Heart left ventricle (tissue), 16 donors: ENCODE data around the gene RITA1. TPM values are rescaled to one million over a fixed set of nuclear protein-coding genes. Genes with fewer than 3 reads are reported as not detected.

Source experiments
- ATAC-seq, 4 donors: fragments of 200-7000 bp; cut with Tn5 transposase; one replicate each; pipeline ENCODE4 v1.9.1; 2020 to 2022; ENCODE audit warnings: moderate library complexity in 4 of 4, mild to moderate bottlenecking in 3 of 4, moderate number of reproducible peaks in 1 of 4
- DNase-seq, 5 donors: peaks; one replicate each; pipeline ENCODE4 v3.0.0-alpha.2; 2020
- H3K27ac ChIP-seq, 12 donors: fragments of 200-600 bp; sonication (generic) in 4 of 12; one replicate each; pipeline versions ENCODE4 v1.5.0 to v1.8.0; 2016 to 2022; ENCODE audit warnings: mild to moderate bottlenecking in 2 of 12
- H3K27me3 ChIP-seq, 9 donors: fragments of 200-600 bp; sonication (generic) in 2 of 9; one replicate each; pipeline versions ENCODE4 v1.5.1 to v1.8.0; 2016 to 2022; ENCODE audit warnings: mild to moderate bottlenecking in 3 of 9
- H3K36me3 ChIP-seq, 9 donors: fragments of 200-600 bp; sonication (generic) in 2 of 9; one replicate each; pipeline versions ENCODE4 v1.5.0 to v1.8.0; 2018 to 2022; ENCODE audit warnings: mild to moderate bottlenecking in 2 of 9
- H3K4me1 ChIP-seq, 12 donors: fragments of 200-600 bp; sonication (generic) in 4 of 12; one replicate each; pipeline versions ENCODE4 v1.5.0 to v1.8.0; 2016 to 2022; ENCODE audit warnings: mild to moderate bottlenecking in 3 of 12
- H3K4me3 ChIP-seq, 12 donors: fragments of 200-600 bp; sonication (generic) in 4 of 12; one replicate each; pipeline versions ENCODE4 v1.5.0 to v1.8.0; 2017 to 2022; ENCODE audit warnings: mild to moderate bottlenecking in 9 of 12, moderate library complexity in 4 of 12
- H3K9me3 ChIP-seq, 12 donors: fragments of 200-600 bp; sonication (generic) in 4 of 12; one replicate each; pipeline versions ENCODE4 v1.5.0 to v1.8.0; 2016 to 2022; ENCODE audit warnings: mild to moderate bottlenecking in 1 of 12
- POLR2A ChIP-seq, 2 donors: fragments of 450-650 bp; IDR thresholded peaks; one replicate each; pipeline ENCODE4 v1.6.1; 2017; ENCODE audit warnings: antibody characterized with exemption in 2 of 2, mild to moderate bottlenecking in 2 of 2, moderate library complexity in 2 of 2
- WGBS, 4 donors: extraction: QIAGEN DNeasy Blood & Tissue Kit in 2 of 4; methylation state at CpG; one replicate each; pipeline versions ENCODE4 v1.1.5 to v1.1.7; 2013 to 2018; 5-methylcytosine and 5-hydroxymethylcytosine counted together
- intact Hi-C, 10 donors: fragments of 100-400 bp; cut with DNase I; formaldehyde crosslinking; loops; one replicate each; pipeline versions ENCODE4 v1.11.1 to v1.14.2; 2022
- polyA plus RNA-seq, 2 donors: library from polyadenylated mRNA; stranded (reverse); fragments of 200-250 nt; gene quantifications; one replicate each; pipeline ENCODE4 v1.2.3, GENCODE V29; 2013
- total RNA-seq, 9 donors: library from RNA; depleted of rRNA in 2 of 9; stranded (reverse); fragments of >200 nt in 2 of 9; fragmentation: NEBNext Ultra II Directional in 3 of 9; extraction: Animal tissue kit (Norgen Biotek cat#: 25700) in 3 of 9; gene quantifications; one replicate each; pipeline versions ENCODE4 v1.1.0 to v1.2.4, GENCODE V29; 2016 to 2023
- TF ChIP-seq, protein P1 (sequence below), 12 donors: fragments of 200-600 bp; sonication (generic) in 4 of 12; IDR thresholded peaks; one replicate each; pipeline versions ENCODE4 v1.5.0 to v1.8.0; 2018 to 2022; ENCODE audit warnings: antibody characterized with exemption in 12 of 12, mild to moderate bottlenecking in 5 of 12
- donor health status: ischemic (EF 13 %, LVEDD 7.1; RV severe dilation, severe dysfunction).
- donor health status: healthy with polysubstance abuse.
- donor health status: DM: no; HTN: yes; CAD: no.
- donor health status: DM: no; HTN: no; CAD: no.
- donor health status: ischemic (EF 25% LVEDD 6.9; RV normal size, moderate dysfunction).
- donor health status: ischemic (EF 25% LVEDD 5.7; RV mildly dilated, moderate dysfunction).
- donor health status: healthy.
- donor health status: DM: yes; HTN: yes; CAD: no.
- donor health status: ischemic (EF 35%, LVEDD 5.7; RV mildly dilated, moderate dysfunction).
- donor health status: nonischemic (EF 11% LVEDD 7.7; RV severe dilation, severe dysfunction).
- donor health status: DM: yes; HTN: yes; CAD: no.
- donor health status: PGD.
- donor health status: ischemic (EF 29% LVEDD 5.4; RV normal size, mild dysfunction).
- donor health status: nonischemic (EF 23%, LVEDD 6.1; RV moderate dilation, normal function).

Gene RITA1
- total and polyA plus RNA-seq, 11 donors = 10.4 to 30.7 (median 14.7) TPM

DNA sequence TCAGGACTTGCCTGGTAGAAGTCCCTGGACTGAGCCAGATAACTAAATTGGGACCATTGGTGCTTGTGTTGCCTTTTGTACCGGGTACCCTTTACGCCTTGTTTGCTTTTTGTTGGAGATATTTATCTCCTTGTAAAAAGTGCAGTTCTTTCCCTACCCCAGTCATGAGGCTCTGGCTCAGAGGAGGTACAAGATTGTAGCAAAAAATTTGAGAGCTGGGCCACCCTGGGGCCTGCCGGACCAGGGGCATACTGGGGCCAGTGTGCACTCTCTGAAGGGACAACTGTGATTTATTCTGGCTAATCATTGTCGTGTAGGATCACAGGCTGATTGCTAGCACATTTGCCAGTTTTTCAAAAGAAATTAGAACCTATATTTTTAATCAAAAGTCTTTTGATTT is 49.0 kb downstream of the RITA1 start:
- H3K27ac ChIP-seq = peak overlapping the region in 10 of 12 donors; percentile 9 to 94 (median 89)
- ATAC-seq (no peak), DNase-seq (no peak)
- H3K4me1 ChIP-seq = peaks cover 3 to 99% (median 91%) of the 10 kb centered on the region in 12 donors
- H3K4me3 ChIP-seq = no peak overlapping the region
- intact Hi-C loops = loop anchor here in 1 of 10 donors (5.0 kb wide), 1 partner anchor 63 kb away; no protein-coding TSS in a partner anchor
- TF ChIP-seq, protein P1, sequence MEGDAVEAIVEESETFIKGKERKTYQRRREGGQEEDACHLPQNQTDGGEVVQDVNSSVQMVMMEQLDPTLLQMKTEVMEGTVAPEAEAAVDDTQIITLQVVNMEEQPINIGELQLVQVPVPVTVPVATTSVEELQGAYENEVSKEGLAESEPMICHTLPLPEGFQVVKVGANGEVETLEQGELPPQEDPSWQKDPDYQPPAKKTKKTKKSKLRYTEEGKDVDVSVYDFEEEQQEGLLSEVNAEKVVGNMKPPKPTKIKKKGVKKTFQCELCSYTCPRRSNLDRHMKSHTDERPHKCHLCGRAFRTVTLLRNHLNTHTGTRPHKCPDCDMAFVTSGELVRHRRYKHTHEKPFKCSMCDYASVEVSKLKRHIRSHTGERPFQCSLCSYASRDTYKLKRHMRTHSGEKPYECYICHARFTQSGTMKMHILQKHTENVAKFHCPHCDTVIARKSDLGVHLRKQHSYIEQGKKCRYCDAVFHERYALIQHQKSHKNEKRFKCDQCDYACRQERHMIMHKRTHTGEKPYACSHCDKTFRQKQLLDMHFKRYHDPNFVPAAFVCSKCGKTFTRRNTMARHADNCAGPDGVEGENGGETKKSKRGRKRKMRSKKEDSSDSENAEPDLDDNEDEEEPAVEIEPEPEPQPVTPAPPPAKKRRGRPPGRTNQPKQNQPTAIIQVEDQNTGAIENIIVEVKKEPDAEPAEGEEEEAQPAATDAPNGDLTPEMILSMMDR (IDR thresholded peaks at IDR 0.05) = no peak
- no peak for TF ChIP-seq POLR2A (IDR thresholded peaks at IDR 0.05)
- peaks cover 0 to 82% (median 70%) of the 10 kb centered on the region in 9 donors for H3K36me3 ChIP-seq
- no peaks in the 10 kb centered on the region for H3K9me3 ChIP-seq
- 62 to 83% (median 71%) methylated on average over 4 of the region's 4 CpGs for WGBS, 4 donors
- no peaks in the 10 kb centered on the region for H3K27me3 ChIP-seq

DNA sequence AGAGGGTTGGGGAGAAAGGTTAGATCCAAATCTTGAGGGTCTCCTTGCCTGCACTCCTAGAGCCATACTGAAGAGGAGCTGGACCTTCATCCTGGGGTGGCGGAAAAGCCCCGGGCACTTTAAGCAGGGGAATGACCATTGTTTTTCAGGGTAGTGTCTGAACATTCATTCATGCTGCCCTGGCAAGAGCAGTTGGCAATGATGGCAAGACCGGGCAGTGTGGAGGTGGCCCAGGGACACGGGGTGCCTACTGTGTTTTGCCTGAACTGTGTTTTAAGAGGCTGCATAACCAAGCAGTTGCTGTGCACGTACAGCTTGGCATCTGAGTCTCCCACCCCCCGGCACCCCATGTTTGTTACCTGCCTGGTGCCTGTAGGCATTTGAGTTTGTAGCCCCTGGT is 50.5 kb downstream of the RITA1 start:
- Histone ChIP-seq H3K27ac (peak overlapping the region; percentile 19 to 94 (median 56)), H3K27me3 (no peaks in the 10 kb centered on the region), H3K9me3 (no peaks in the 10 kb centered on the region), H3K4me1 (peaks cover 3 to 100% (median 93%) of the 10 kb centered on the region in 12 donors), H3K4me3 (no peak overlapping the region), H3K36me3 (peaks cover 0 to 67% (median 59%) of the 10 kb centered on the region in 9 donors)
- TF ChIP-seq, protein P1 (IDR thresholded peaks at IDR 0.05) = no peak
- no peak for TF ChIP-seq POLR2A (IDR thresholded peaks at IDR 0.05)
- ATAC-seq (peak in 3 of 4 donors; percentile 5 to 36 (median 7)), DNase-seq (peak in 1 of 5 donors; percentile 30)
- 61 to 72% (median 69%) methylated on average over 6 of the region's 6 CpGs for WGBS, 4 donors
- intact Hi-C loops = no loop called here

DNA sequence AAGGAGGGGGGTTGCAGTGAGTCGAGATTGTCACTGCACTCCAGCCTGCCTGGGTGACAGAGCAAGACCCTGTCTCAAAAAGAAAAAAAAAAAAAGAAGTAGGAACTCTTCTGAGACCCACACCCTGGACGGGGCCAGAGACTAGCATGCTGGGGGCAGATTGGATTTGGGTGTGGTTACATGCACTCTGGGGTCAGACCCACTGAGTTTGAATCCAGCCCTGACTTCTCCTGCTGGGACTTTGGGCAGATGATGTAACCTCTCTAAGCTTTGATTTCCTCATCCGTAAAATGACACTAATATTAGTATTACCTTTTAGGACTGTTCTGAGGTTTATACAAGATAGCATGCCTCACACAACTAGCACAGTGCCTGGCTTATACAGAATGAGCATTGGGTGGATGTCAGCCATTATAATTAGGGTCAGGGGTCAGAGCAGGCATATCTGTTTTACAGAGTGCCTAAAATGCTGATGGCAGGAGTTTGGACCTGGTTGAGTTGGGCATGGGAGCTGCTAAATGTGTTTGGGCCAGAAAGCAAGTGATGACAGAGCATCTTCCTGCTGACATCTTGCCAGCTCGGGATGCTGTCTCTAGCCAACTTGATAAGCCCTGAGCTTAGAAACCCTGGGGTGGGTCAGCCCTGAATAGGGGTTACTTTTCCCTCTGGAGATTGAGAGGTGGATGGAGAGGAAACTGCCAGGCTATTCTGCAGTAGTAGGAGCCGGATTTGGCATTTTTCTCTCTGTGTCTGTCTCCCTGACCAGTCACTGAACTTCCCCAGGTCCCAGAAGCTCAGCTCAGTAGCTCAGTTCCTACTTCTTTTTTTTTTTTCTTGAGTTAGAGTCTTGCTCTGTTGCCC is 51.2 kb downstream of the RITA1 start:
- Histone ChIP-seq H3K4me1 (peaks cover 3 to 99% (median 91%) of the 10 kb centered on the region in 12 donors), H3K27me3 (no peaks in the 10 kb centered on the region), H3K9me3 (no peaks in the 10 kb centered on the region), H3K27ac (peak overlapping the region; percentile 19 to 94 (median 56)), H3K4me3 (no peak overlapping the region), H3K36me3 (peaks cover 0 to 66% (median 51%) of the 10 kb centered on the region in 9 donors)
- no peak for TF ChIP-seq POLR2A (IDR thresholded peaks at IDR 0.05)
- TF ChIP-seq, protein P1 (IDR thresholded peaks at IDR 0.05) = no peak
- peak in 3 of 5 donors; percentile 55 to 64 (median 59) for DNase-seq
- peak in 2 of 4 donors; percentile 1 to 30 for ATAC-seq
- 44 to 62% (median 49%) methylated on average over 5 of the region's 5 CpGs for WGBS, 4 donors
- intact Hi-C loops = no loop called here

DNA sequence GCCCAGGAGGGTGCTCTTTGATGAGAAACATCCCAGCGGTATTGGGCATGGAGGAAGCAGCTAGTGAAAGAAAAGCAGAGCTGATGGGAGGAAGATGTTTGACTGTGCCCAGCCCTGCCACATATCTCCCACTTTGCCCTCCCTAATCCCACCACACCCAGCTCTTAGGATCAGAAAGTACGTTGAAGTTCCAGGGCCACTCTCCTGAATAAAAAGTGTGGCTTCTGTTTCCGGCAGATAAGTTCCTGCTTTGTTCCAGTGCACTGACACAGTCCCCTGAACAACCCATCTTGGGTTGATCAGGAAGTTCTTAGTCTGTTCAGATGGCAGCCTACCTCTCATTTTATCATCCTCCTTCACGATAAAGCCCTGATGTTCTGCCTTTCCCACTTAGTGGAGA is 52.2 kb downstream of the RITA1 start:
- TF ChIP-seq POLR2A (IDR thresholded peaks at IDR 0.05) = no peak
- TF ChIP-seq, protein P1 (IDR thresholded peaks at IDR 0.05) = no peak
- peaks cover 3 to 99% (median 90%) of the 10 kb centered on the region in 12 donors for H3K4me1 ChIP-seq
- H3K4me3 ChIP-seq = no peak overlapping the region
- intact Hi-C loops = no loop called here
- ATAC-seq (no peak), DNase-seq (no peak)
- H3K36me3 ChIP-seq = peaks cover 0 to 67% (median 50%) of the 10 kb centered on the region in 9 donors
- H3K27ac ChIP-seq = peak overlapping the region in 10 of 12 donors; percentile 11 to 94 (median 58)
- no peaks in the 10 kb centered on the region for H3K9me3 ChIP-seq
- WGBS, 4 donors = 53 to 61% (median 57%) methylated on average over 4 of the region's 4 CpGs
- no peaks in the 10 kb centered on the region for H3K27me3 ChIP-seq
